DND-41 (cell line): ENCODE data around the gene RUNX1.

ENCODE experiments used
- EZH2 ChIP-seq: IDR thresholded peaks from 3 replicates; pipeline ENCODE4 v1.6.1; 2012; ENCODE audit warnings: borderline replicate concordance, low read depth, mild to moderate bottlenecking, moderate library complexity, low read length, inconsistent platforms; ENCODE audit not compliant: severe bottlenecking
- TF ChIP-seq, protein P1 (sequence below): IDR thresholded peaks from 2 replicates; pipeline ENCODE4 v1.5.1; 2012; ENCODE audit warnings: borderline replicate concordance, low read length, moderate library complexity, mild to moderate bottlenecking; ENCODE audit not compliant: poor library complexity, severe bottlenecking; ENCODE audit errors: extremely low read depth

- TF ChIP-seq, protein P1, sequence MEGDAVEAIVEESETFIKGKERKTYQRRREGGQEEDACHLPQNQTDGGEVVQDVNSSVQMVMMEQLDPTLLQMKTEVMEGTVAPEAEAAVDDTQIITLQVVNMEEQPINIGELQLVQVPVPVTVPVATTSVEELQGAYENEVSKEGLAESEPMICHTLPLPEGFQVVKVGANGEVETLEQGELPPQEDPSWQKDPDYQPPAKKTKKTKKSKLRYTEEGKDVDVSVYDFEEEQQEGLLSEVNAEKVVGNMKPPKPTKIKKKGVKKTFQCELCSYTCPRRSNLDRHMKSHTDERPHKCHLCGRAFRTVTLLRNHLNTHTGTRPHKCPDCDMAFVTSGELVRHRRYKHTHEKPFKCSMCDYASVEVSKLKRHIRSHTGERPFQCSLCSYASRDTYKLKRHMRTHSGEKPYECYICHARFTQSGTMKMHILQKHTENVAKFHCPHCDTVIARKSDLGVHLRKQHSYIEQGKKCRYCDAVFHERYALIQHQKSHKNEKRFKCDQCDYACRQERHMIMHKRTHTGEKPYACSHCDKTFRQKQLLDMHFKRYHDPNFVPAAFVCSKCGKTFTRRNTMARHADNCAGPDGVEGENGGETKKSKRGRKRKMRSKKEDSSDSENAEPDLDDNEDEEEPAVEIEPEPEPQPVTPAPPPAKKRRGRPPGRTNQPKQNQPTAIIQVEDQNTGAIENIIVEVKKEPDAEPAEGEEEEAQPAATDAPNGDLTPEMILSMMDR: no peak
- no peak for TF ChIP-seq EZH2
These were observed 1.5 kb upstream of the RUNX1 start for GRCh38 chr21:35050348-35051286.
